SHP77 (cell line): ENCODE results near the gene GAS7.

Source experiments
- DNase-seq, 2 experiments: peaks; one replicate each; lab custom pipeline; 2025; lab: John Stamatoyannopoulos, UW

The GAS7 gene

DNA sequence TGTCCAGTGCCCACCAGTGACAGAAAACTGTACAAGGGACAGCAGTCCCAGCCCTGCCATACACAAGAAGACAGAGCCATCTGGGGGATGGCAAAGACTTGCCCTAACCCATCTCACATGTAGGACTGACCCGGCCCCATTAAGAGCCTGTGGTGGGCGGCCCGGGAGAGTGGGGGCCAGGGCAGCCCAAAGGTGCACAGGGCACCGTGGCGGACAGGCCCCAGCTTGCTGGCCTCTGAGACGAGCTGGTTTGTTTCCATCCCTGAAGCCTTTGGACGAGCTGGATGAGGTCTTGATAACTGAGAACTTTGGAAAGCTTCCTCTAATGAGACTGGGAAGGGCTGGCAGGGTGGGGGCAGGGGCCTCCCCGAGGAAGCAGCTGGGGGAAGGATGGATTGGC lies 282.3 kb downstream of the GAS7 start:
- no peak for DNase-seq

GRCh38 chr17:9913476-9913875 lies 284.9 kb downstream of the GAS7 start:
- no peak for DNase-seq

DNA sequence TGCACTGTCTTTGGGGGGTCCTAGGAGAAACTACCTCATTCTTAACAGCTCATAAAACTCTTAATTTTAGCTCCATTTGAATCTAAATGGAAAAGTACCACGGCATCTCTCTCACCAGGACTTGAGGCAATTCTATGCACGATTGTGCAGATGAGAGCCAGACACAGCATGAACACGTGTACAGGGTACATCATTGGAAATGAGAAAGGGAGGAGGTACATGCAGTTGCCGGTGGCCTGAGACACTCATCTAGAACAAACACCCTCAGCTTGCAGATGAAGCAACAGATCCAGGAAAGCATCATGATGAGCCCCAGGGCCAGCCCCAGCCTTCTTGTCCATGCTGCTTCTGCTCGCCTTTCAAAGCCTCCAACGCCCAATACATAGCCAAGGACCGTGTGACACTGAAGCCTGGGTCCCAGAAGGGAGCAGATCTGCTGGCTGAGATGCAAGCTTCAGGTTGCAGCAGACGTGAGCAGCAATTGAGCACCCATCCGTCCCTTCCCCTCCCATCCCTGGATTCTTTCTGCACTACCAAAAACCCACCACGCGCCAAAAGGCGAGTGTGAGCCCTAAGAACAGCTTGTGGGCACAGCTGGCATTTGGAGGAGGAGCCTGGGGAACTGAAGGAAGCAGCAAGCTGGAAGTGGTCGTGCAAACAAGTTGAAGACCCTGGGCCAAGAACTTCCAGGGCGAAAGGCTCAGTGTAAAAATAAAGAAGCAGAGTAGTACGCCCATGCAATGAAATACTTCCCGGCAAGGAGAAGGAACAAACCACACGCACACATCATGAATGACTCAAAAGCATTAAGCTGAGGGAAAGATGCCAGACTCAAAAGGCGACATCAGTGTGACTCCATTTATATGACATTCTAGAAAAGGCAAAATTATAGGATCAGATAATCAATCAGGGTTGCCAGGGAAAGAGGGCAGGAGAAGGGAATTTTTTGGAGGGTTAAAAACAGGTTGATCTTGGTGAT lies 286.0 kb downstream of the GAS7 start:
- DNase-seq = no peak

DNA sequence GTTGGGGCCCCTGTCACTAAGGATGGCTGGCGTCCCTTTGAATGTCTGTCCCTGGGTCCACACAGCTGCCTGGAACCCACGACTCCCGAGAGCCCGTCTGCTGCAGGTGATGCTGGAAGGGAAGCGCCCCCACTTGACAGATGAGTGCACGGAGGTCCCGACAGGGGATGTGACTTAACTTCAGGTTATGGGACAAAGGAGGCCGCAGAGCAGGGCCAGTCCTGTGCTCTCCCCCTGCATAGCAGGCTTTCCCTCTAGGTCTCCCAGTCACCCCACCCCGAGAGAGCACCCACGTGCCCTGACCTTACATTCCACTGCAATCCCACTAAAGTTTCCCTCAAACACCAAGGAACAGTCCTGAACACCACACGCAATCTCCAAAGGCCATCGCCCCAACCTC lies 287.3 kb downstream of the GAS7 start:
- no peak for DNase-seq

DNA sequence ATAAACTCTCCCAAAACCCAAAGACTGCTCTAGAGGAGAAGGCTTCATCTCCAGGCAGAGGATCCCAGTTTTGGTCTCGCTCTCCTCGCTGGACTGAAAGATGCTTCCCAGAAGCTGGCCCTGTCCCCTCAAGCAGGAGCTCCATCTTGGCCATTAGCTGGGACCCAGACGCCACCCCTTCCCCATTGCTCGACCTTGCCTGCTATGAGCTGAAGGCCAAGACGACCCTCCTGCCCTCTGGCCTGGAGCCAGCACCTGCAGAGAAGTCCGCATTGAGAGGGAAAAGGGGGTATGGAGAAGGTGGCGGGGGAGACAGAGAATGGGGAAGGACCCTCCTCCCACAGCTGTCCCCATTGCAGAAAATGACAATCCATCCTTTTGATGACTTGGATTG lies 289.8 kb downstream of the GAS7 start:
- no peak for DNase-seq

DNA sequence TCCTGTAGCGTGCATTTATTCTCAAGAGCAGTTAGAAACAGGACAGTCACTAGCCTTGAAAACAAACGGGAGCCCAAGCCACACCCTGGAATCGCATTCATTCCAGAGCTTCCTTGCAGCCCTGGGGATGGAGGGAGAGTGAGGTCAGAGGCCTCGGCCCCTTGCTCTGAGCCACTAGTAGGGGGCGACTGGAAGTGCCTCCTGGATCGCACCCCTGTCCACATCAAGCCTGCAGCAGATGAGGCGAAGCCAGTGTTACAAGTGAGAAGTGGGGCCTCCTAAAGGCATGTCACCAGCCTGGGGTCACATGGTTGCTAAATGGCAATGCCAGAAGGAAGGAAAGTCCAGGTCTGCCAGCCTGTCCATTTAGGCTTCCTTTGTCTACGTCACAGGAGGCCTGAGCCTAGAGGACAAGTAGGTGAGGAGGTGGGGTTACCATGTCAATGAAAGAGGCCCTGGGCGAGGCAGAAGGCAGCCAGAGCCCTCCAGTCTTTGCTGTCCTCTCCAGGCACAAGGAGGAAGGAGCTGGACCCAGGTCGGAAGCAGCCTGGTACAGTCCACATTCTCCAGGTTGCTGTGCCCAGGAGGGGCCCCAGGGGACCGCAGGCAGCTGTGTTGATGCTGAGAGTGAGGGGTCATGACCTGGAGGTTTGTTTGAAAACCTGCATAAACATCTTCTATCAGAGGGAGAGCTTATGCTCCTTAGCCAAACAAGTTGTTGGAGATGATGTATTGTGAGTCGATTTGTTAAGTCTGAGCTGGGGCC lies 290.3 kb downstream of the GAS7 start:
- DNase-seq = no peak

DNA sequence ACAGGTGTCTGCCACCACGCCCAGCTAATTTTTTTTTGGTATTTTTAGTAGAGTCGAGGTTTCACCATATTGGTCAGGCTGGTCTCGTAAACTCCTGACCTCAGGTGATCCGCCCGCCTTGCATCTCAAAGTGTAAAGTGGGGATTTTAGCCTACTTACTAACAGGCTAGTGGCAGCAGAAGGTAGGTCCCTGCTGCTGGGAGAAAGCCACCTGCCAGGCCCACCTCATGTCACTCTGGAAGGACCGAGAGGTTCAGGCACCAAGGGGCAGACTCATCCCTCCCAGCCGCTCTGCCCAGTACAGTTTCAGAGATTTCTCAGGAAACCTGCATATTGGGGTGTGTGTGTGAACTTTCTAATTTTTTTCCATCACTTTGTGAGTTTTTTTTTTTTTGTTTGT lies 291.3 kb downstream of the GAS7 start:
- no peak for DNase-seq

- no peak for DNase-seq
Observed at GRCh38 chr17:9906616-9907015, 291.8 kb downstream of the GAS7 start.

DNA sequence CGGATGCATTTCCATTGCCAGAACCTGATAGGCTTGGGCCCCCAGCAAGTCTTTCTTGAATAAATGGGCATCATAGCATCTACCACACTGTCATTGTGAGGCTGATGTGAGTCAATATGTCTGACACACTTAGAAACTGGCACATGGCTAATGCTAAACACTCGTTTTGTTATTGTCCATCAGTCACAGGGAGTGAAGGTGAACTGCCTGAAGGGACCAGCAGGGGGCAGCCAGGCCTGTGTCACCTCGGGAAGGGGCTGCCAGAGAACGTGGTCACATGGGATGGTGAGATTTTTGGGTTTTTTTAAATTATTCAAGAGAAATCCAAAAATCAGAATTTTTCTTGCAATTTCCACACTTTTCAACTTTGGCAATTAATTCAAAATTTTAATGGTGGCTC lies 292.5 kb downstream of the GAS7 start:
- DNase-seq = peak in 1 of 2 experiments; percentile 8

DNA sequence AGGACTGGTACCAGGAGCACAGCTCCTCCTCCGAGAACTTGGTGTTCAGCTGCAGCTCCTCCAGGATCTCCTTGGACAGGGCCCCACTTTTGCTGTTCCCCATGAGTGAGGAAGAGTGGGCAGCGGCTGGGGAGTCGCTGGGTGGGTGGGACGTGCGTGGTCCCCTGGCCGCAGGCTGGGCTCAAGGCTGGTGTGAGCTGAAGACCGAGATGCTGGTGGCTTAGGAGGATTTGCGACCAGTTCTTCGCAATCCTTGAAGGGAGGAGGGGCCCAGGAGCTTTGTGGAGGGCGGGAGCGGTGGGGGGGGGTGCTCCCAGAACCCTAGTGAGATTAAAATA lies 293.4 kb downstream of the GAS7 start, which contains the start of gene RCVRN:
TSS of gene RCVRN (minus strand) at position 194 of the 338 bp plus-strand sequence. CDS start at position 103, 91 bp downstream.
- DNase-seq = no peak

DNA sequence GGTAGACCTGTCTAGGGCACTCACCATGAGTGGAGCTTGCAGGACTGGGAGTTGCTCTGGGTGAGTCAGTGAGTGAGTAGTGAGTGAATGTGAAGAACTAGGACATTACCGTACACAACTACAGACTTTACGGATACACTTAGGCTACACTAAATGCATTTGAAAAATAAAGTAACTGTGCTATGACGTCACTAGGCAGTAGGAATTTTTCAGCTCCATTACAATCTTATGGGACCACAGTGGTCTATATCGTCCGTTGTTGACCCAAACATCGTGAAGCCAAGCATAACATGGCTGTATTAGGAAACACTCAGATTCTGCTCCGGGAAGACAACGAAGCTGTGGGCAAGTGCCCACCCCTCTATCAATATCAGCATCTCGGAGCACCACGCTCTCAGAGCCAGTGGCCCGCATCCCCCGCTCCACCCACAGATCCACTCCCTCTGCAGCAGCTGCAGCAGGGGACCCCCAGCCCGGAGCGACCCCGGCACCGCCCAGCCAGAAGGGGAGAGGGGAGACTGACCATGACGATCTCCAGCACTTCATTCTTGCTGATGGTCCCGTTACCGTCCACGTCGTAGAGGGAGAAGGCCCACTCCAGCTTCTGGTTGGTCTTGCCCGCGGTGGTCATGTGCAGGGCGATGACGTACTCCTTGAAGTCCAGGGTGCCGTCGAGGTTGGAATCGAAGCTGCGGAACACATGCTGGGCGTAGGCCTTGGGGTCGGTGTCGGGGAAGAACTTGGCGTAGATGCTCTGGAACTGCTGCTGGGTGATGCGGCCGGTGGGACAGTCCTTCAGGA lies 293.9 kb downstream of the GAS7 start:
- DNase-seq = no peak

DNA sequence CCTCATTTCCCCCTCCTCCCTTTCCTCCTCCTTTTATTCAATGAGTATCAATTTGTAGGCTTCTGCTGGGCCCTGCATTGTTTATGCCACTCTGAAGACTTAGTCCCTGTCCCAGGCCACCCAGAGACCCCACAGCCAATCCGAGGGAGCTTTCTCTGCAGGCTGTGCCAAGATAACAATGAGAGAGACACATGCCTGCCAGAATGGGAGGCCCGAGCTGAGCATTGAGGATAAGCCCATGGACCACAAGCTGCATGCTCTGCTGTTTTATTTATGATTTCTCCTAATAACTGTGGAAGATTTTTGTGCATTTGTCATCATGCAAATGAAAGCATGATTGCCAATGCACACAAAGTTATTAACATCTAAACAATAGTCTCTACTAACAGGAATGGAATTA lies 296.3 kb downstream of the GAS7 start:
- no peak for DNase-seq

DNA sequence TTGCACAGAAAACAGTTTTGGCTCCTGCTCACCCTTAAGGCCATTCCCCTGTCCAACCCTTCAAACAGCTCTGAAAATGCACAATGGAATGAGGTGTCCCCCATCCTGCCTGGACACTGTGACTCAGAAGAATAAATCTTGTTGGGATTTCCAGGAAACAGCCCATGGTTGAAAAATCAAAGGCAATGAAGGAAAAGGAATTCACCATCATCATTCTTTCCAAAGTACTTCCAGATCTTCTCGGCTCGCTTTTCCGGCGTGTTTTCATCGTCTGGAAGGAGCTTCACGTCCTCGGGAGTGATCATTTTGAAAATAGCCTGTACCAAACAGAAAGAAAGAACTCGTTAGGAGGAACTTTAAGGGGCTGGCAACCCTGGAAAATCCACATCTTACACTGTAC lies 297.6 kb downstream of the GAS7 start:
- DNase-seq = no peak

DNA sequence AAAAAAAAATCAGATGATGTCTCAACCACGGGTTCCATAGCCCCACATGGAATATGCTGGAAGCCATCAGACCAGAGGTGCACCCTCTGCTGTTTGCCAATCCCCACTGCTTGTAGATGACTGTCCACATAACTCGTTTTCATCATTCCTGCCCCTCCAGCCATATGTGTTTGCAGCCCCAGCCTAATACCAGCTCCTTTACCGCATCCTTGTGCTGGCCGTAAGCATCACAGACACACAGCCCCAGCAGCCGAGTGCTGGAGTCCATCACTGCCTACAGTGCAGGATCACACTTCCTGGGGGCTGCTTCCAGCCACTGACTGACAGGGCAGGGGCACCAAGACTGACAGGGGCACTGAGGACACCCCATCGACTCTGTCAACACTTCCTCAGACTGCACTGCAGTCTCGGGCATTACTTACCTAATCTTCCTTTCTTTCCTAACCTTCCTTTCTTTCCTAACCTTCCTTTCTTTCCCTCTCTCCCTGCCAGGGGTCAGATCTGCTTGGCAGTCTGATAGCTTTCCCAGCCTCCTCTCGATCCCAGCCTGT lies 298.3 kb downstream of the GAS7 start:
- DNase-seq = no peak

- no peak for DNase-seq
Observed at GRCh38 chr17:9899280-9900043, 298.9 kb downstream of the GAS7 start.

GRCh38 chr17:9898812-9899211 lies 299.6 kb downstream of the GAS7 start:
- no peak for DNase-seq

DNA sequence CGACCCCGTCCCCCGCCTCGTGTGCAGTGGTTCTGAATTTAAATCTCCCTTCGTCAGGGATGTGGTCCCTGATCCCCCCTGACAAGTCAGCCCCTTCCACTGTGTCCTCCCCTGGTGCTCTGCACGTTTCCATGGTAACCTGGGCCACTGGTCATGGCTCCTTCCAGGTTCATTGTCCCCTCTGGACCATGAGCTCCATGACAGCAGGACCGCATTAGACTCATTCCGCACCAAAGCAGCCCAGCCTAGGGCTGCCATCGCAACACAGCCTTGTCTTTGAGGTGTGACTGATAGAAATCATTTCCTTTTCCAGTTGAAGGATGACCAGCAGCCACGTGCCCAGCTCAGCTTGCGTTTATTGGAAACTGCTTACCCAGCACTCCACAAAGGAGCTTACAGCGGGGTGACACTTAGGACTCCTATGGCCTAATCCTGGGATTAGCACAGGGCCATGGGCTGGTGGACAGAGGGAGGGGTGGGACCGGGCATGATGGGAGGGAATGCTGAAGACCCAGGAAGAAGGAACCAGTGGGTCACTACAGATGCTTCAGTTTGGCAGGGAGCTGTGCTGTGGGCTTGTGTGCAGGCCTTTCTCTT lies 300.9 kb downstream of the GAS7 start:
- no peak for DNase-seq

- no peak for DNase-seq
Observed at GRCh38 chr17:9895923-9896322, 302.5 kb downstream of the GAS7 start.

GRCh38 chr17:9894231-9894630 lies 304.2 kb downstream of the GAS7 start:
- DNase-seq = no peak

DNA sequence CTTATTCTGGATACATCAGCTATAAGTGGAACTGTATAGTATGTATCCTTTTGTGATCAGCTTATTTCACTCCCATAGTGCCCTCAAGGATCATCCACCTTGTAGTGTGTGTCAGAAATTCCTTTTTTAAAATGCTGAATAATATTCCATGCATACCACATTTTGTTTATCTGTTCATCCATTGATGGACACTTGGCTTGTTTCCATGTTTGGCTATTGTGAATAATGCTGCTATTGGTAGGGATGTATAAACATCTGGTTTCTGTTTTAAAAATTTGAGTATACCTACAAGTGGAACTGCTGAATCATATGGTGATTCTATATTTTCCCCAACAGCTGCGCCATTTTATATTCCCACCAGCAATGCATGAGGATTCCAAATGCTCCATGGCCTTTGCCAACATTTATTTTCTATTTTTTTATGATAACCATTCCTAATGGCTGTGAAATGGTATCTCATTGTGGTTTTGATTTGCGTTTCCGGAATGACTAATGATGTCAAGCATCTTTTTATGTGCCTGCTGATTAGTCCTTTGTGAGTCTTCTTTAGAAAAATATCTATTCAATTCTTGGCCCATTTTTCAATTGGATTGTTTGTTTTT lies 304.9 kb downstream of the GAS7 start:
- no peak for DNase-seq
